GM18526 (cell line): ENCODE data around the gene OR7C1.
"Not testable (repeated sequence)": the region's sequence is repeated elsewhere in the genome, so short reads cannot be mapped to it uniquely, and the experiment has no call there.

Source experiments
- POLR2A ChIP-seq: IDR thresholded peaks from 3 replicates; pipeline ENCODE4 v1.6.1; 2011; ENCODE audit not compliant: insufficient read length; ENCODE audit errors: extremely low read depth

OR7C1 gene

DNA sequence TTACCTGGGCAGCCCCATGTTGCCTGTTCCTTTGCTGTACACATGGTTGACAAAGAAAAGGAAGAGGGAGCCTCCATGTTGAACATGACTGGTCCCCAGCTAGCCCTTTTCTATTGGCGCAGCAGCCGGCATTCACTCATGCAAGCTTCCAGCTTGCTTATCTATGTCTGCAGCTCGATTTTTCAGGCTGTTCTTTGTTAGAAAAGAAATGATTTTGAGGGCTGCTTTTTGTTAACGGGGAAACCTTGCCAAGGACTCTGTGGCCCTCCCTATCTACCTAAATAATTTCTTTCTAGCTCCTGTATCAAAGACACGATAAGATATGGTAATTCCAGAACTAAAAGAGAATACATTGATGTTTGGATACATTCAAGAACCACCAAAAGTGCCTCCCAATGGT, 36.2 kb downstream of the OR7C1 start:
- TF ChIP-seq POLR2A, result no peak

- TF ChIP-seq POLR2A, result no peak
Observed at GRCh38 chr19:14796021-14796420, 39.0 kb downstream of the OR7C1 start.

DNA sequence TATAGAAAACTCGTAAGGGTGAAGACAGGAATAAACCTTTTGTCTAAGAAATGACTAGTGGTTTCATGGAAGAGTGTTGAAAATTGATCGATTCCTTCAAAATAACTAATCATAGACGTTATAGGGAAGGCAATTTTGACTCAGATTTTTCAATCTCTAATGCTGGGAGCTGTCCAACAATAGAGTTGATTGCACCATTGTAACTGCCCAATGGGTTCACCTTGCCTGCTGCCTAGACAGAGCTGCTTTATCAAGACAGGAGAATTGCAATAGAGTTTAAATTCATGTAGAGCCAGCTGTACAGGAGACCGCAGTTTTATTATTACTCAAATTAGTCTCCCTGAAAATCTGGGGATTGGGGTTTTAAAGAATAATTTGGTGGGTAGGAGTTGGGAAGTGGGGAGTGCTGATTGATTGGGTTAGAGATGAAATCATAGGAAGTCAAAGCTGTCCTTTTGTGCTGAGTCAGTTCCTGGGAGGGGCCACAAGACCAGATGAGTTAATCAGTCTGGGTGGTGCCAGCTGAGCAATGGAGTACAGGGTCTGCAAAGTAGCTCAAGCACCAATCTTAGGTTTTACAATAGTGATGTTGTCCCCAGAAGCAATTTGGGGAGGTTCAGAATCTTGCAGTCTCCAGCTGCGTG, 39.8 kb downstream of the OR7C1 start:
- TF ChIP-seq POLR2A, result no peak

- no peak for TF ChIP-seq POLR2A
Observed at GRCh38 chr19:14786421-14786851, 48.5 kb downstream of the OR7C1 start.

DNA sequence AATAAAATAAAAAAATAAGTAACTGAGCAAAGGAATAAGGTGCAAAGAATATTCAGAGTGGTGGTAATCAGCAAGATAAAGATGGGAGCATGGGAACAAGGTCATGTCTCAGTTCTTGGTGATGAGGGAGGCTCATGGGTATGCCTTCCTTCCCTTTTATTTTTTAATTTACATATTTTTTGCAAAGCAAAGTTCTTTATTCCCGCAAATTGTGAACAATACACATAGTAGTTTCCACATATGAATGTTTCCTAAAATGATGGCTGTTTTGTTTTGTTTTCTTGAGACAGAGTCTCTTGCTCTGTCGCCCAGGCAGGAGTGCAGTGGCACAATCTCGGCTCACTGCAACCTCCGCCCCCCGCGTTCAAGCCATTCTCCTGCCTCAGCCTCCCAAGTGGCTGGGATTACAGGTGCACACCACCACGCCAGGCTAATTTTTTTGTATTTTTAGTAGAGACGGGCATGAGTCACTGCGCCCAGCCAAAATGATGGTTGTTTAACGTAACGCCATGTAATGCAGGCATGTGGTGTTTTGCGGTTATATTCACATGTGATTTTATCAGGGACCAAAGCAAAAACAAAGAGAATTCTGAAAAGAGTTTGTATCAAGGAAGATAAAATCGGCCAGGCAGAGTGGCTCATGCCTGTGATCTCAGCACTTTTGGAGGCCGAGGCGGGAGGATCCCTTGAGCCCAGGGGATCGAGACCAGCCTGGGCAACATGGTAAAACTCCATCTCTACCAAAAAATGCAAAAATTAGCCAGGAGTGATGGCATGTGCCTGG, 52.2 kb downstream of the OR7C1 start:
- no peak for TF ChIP-seq POLR2A

DNA sequence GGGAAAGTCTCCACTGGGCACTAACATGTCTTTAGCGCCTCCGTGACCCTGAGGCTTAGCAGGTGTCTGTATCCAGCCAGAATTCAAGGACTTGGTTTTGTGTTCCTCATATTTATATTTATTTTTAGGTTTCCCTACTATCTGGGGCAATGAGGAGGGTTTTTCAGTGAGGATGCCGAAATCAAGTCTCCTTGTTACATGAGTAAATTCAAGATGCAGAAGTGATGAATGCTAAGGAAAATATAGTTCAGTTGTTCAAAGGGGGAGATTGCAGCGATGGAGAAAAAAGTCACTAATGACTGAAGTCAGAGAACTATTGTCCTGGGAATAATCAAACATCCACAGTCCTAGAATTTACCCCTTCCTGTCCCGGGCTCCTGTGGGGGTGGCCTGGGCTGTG, 55.8 kb downstream of the OR7C1 start:
- no peak for TF ChIP-seq POLR2A

DNA sequence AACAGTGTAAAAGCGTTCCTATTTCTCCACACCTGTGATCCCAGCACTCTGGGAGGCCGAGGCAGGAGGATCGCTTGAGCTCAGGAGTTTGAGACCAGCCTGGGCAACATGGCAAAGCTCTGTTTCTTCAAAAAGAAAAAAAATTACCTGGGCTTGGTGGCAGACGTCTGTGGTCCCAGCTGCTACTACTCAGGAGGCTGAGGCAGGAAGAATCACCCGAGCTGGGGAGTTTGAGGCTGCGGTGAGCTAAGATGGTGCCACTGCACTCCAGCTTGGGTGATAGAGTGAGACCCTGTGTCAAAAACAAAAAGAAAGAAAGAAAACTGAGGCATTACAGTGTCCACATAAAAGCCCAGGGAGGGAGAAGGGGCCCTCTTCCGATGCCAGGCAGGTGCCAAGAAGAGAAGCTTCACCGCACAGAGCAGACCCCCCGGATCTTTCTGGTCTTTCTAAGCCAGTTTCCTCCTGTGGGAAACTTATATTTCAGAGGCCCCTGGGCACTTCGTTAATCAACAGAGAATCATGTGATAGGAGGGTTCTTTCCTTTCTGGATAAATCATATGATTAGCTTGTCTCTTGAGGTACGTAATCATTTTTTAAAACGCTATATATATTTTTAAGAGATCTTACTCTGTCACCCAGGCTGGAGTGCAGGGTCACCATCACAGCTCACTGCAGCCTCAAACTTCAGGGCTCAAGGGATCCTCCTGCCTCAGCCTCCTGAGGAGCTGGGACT, 56.7 kb downstream of the OR7C1 start, which contains the start of gene ADGRE2:
TSS of gene ADGRE2 (minus strand) at position 451 of the 736 bp plus-strand sequence. CDS start 1,804 bp downstream, outside the sequence.
- TF ChIP-seq POLR2A, result not testable (repeated sequence)

DNA sequence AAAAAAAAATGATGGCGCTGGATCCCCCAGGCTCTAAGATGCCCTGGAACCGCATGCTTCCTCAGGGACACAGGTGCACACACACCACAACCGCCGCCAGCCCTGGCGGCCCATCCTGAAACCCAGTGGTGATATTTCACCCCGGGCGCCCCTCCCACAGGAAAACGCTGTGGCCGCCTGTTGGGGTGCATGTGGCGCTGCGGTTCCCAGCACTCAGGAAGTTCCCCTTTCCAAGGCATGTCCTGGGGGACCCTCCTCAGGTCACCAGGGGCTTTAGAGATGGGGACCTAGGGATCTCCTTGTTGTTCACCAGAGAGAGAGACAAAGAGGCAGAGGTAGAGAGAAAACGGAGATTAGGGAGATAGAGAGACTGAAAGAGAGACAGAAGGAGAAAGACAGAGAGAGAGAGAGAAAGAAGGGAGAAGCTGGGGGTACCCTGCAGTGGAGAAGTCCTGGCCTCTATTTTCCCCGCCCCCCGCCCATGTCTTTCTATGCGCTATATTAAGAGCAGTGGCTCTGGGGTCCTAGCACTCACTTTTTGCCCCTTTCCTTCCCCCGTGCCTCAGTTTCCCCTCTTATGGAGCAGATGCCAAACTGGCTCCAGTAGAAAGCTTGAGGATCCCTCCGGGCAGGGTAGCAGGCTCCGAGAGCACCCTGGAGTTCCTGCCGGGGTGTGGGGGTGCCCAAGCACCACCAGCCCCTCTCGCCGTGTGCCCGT, 59.0 kb downstream of the OR7C1 start:
- no peak for TF ChIP-seq POLR2A

DNA sequence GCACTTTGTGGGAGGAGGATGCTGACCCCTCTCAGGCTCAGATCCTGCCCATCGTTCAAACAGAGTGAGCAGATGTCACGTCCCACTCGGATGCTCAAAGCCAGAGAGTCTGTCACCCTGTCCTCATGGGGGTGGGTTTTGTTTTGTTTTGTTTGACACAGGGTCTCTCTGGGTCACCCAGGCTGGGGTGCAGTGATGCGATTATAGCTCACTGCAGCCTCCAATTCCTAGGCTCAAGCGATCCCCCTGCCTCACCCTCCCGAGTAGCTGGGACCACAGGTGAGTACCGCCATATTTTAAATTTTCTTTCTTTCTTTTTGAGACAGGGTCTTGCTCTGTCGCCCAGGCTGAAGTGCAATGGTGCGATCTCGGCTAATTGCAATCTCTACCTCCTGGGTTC, 60.6 kb downstream of the OR7C1 start:
- no peak for TF ChIP-seq POLR2A

DNA sequence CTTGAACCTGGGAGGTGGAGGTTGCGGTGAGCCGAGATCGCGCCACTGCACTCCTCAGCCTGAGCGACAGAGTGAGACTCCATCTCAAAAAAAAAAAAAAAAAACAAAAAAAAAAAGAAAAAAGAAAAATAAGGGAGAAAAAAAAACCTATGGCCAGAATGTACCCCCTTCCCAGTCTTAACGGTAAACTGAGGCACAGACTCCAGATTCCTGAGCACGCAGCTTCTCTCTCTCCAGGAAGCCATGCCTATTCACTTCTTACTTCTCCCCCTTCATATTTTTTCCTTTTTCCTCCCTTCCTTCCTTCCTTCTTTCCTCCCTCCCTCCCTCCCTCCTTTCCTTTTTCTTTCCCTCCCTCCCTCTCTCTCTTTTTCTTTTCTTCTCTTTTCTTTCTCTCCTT, 62.0 kb downstream of the OR7C1 start:
- no peak for TF ChIP-seq POLR2A

- no peak for TF ChIP-seq POLR2A
Observed at GRCh38 chr19:14772467-14772866, 62.5 kb downstream of the OR7C1 start.

DNA sequence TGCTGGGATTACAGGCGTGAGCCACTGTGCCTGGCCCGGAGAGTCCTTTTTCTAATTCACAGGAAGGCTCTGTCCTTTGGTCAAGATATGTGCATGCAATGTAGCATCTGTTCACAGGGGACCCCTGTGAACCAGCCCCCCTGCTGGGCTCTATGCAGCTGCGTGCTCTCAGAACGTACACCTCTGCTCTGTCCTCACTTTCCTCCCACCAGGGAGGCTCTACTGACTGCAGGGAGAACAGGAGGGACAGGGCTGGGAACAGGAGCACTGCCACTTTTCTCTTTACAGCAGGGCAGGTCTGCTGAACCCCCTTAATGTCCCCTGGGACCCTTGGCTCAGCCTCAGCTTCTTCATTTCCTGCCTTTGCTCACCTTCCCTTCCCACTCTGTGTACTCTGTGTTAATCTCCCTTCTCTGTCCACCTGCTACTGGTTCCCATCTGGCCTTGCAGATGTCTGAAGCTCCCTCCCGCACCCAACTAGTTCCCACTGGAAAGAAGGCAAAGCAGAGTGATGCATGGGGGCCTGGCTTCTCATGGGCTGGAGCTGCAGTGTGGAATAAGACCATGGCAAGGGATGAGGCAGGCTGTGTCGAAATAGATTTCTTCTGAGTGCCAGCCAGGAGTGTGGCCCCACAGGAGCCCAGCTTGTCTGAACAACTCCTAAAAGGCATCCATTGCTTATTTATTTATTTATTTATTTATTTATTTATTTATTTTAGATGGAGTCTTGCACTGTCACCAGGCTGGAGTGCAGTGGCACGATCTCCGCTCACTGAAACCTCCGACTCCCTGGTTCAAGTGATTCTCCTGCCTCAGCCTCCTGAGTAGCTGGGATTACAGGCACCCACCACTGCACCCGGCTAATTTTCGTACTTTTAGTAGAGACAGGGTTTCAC, 63.8 kb downstream of the OR7C1 start:
- TF ChIP-seq POLR2A, result no peak

GRCh38 chr19:14770136-14770535, 64.8 kb downstream of the OR7C1 start:
- TF ChIP-seq POLR2A, result no peak

GRCh38 chr19:14769201-14769600, 65.8 kb downstream of the OR7C1 start:
- no peak for TF ChIP-seq POLR2A
